Testis (tissue), 2 donors: ENCODE measurements around the gene C19orf85.

Source experiments
- CTCF ChIP-seq, 3 experiments: fragments of 450-650 bp in 2 of 3; fragments of 200-600 bp in 1 of 3; sonication (generic) in 1 of 3; IDR thresholded peaks; one replicate each; pipeline ENCODE4 v1.5.1; 2016 to 2019; ENCODE audit warnings: antibody characterized with exemption in 3 of 3, mild to moderate bottlenecking in 2 of 3, moderate library complexity in 1 of 3
- POLR2A ChIP-seq: fragments of 450-650 bp; IDR thresholded peaks from one replicate; pipeline ENCODE4 v1.6.1; 2017; ENCODE audit warnings: antibody characterized with exemption, mild to moderate bottlenecking, moderate library complexity

DNA sequence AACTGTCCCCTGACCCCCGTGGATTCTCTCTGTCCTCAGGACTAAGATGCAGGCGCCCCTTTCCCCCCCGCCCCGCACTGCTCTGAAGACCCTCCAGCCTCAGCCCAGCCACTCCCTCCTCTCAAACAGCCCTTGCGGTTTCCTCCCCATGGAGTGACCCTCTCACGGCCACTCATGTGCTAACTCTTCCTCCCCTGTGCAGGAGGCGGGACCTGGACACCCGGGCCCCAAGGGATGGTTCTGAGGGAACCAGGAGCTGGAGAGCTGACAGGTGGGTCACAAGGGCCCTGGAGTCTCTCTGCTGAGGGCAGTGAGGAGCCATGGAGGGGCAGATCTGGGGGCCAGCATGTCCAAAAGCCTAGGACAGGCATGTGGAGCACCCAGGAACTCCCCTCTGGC, 5.0 kb downstream of the C19orf85 start:
- TF ChIP-seq CTCF (IDR thresholded peaks at IDR 0.05) (no peak), POLR2A (no peak)
